Endothelial cell of hepatic sinusoid (primary cell): ENCODE data around the gene RABAC1.

Source experiments
- in situ Hi-C: cut with HindIII; loops from 2 replicates; pipeline ENCODE4 v1.10.0; 2017; ENCODE audit warnings: low sequenced_read_pairs

The RABAC1 gene

GRCh38 chr19:41990615-41991014 lies 31.5 kb upstream of the RABAC1 start:
- in situ Hi-C loops: no loop called here

- in situ Hi-C loops: no loop called here
Observed at GRCh38 chr19:41990028-41990427, 30.9 kb upstream of the RABAC1 start.

GRCh38 chr19:41988947-41989346 lies 29.8 kb upstream of the RABAC1 start:
- in situ Hi-C loops: no loop called here

GRCh38 chr19:41987141-41987860 lies 28.2 kb upstream of the RABAC1 start:
- in situ Hi-C loops: no loop called here

GRCh38 chr19:41984961-41985360 lies 25.8 kb upstream of the RABAC1 start:
- in situ Hi-C loops: no loop called here

- in situ Hi-C loops: no loop called here
Observed at GRCh38 chr19:41981724-41982123, 22.6 kb upstream of the RABAC1 start.

- in situ Hi-C loops: no loop called here
Observed at GRCh38 chr19:41978470-41978869, 19.3 kb upstream of the RABAC1 start.

GRCh38 chr19:41977916-41978315 lies 18.8 kb upstream of the RABAC1 start:
- in situ Hi-C loops: no loop called here

GRCh38 chr19:41974652-41975051 lies 15.5 kb upstream of the RABAC1 start:
- in situ Hi-C loops: no loop called here

GRCh38 chr19:41971363-41971762 lies 12.2 kb upstream of the RABAC1 start:
- in situ Hi-C loops: no loop called here

GRCh38 chr19:41969772-41970458 lies 10.8 kb upstream of the RABAC1 start:
- in situ Hi-C loops: no loop called here

- in situ Hi-C loops: no loop called here
Observed at GRCh38 chr19:41968751-41969595, 9.9 kb upstream of the RABAC1 start.

GRCh38 chr19:41967054-41967783 lies 8.1 kb upstream of the RABAC1 start:
- in situ Hi-C loops: no loop called here

- in situ Hi-C loops: no loop called here
Observed at GRCh38 chr19:41965106-41965505, 6.0 kb upstream of the RABAC1 start.

- in situ Hi-C loops: no loop called here
Observed at GRCh38 chr19:41960973-41961372, 1.9 kb upstream of the RABAC1 start.

- in situ Hi-C loops: loop anchor here (10.0 kb wide), 1 partner anchor 64 kb away; no protein-coding TSS in a partner anchor
Observed at GRCh38 chr19:41958367-41959055, 610 bp downstream of the RABAC1 start.

- in situ Hi-C loops: loop anchor here (10.0 kb wide), 1 partner anchor 63 kb away; no protein-coding TSS in a partner anchor
Observed at GRCh38 chr19:41957838-41958366, 1.2 kb downstream of the RABAC1 start.

- in situ Hi-C loops: loop anchor here (10.0 kb wide), 1 partner anchor 62 kb away; no protein-coding TSS in a partner anchor
Observed at GRCh38 chr19:41957161-41957837, 1.8 kb downstream of the RABAC1 start.

GRCh38 chr19:41956621-41957020 lies 2.5 kb downstream of the RABAC1 start:
- in situ Hi-C loops: loop anchor here (10.0 kb wide), 1 partner anchor 62 kb away; no protein-coding TSS in a partner anchor
